ENCODE data around the gene LRIG2.

GRCh38 chr1:113178106-113178505, 105.1 kb downstream of the LRIG2 start:
- TF ChIP-seq CTCF (IDR thresholded peaks at IDR 0.05) (no peak), POLR2A (IDR thresholded peaks at IDR 0.05) (no peak), POLR2AphosphoS5 (IDR thresholded peaks at IDR 0.05) (no peak)
